Activated CD8-positive, alpha-beta memory T cell treated with anti-CD3 and anti-CD28 coated beads, Interleukin-2, amount 50 U/mL, for 24 hours (primary cell): Measurements from ENCODE around the gene GLOD5.
"Not testable (repeated sequence)": the region's sequence is repeated elsewhere in the genome, so short reads cannot be mapped to it uniquely, and the experiment has no call there.

Experiments used
- DNase-seq: peaks from one replicate; pipeline ENCODE4 v3.0.0-alpha.2; 2020; ENCODE audit errors: extremely low read depth

GLOD5 gene

GRCh38 chrX:48793935-48794334, 32.4 kb downstream of the GLOD5 start:
- DNase-seq, result no peak

DNA sequence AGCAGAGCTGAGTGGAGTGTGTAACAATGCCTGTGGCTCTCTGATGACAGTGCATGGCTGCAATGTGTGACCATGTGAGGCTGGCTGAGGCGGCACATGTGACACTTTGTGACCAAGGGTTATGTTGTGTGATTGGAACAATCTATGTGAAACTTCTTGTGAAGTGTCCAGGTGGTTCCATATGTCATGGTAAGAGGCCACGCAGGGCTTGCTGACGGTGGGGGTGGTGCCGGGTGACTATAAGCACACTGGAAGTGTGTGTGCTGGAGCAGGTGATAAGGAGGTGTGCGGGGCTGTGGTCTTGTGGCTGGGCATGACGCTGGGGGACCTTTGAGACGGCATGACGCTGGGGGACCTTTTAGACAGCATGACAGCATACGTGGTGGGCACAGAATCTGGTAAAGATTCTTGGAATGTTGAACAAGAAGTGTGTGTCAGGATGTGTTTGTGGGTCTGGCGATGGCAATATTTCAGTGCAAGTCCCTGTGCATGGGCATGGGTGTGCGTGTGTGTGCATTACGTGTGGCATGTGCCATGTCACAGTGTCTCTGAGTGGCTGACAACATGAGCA, 32.9 kb downstream of the GLOD5 start:
- no peak for DNase-seq

DNA sequence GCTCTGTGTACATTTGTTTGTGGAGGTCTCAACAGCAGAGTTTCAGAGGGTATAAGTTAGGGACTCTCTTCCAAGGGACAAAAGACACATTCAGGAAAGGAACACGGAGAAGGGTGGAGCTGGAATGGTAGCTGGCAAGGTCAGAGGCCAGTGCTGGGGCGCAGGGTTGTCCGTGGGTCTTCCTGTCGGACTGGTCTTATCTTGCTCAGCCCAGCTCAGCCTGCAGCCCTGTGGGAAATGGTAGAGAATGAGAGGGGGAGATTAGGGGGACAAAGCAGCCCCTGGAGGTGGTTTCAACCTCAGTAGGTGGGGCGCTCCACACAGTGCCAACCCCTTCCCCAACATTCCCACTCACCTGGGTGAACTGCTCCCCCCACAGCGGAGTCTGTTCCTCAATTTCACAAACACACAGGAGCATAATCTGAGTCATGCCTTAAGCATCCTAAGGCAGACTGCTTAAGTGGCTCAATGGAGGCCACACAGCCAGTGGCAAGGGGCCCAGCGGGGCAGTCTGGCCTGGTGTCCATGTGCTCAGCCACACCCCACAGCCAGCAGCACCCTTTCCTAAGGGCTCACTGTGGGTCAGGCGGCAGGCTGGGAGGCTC, 33.5 kb downstream of the GLOD5 start:
- no peak for DNase-seq

- no peak for DNase-seq
Observed at GRCh38 chrX:48798318-48798717, 36.8 kb downstream of the GLOD5 start.

DNA sequence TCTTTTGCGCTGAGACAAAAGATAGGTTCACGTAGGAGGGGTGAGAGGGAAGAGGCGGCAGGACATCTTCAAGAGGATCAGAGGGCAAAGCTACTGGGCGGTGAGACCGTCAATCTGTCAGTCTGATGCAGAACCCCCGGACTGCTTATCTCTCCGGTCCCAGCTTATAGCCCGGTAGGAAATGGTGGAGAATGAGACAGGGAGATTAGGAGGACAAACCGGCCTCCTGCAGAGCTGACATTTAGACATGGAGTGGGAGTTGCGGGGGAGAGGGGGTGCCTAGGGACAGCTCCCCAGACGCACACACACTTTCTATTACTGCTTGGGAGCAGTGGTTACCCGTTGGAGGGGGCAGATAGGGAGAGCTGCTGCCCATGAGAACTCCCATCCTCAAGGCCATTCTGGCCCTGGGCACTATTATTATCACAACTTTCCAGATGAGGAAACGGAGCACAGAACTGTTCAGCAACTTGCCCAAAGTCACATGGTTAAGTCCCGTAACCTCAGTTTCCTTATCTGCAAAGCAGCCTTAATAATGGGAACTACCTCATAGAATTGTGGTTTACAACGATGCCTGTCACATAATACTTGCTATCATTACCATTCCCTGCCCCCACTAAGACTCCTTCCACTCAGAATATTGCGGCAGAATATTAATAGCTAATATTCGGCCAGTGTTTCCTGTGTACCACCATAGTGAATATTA, 39.2 kb downstream of the GLOD5 start:
- no peak for DNase-seq

DNA sequence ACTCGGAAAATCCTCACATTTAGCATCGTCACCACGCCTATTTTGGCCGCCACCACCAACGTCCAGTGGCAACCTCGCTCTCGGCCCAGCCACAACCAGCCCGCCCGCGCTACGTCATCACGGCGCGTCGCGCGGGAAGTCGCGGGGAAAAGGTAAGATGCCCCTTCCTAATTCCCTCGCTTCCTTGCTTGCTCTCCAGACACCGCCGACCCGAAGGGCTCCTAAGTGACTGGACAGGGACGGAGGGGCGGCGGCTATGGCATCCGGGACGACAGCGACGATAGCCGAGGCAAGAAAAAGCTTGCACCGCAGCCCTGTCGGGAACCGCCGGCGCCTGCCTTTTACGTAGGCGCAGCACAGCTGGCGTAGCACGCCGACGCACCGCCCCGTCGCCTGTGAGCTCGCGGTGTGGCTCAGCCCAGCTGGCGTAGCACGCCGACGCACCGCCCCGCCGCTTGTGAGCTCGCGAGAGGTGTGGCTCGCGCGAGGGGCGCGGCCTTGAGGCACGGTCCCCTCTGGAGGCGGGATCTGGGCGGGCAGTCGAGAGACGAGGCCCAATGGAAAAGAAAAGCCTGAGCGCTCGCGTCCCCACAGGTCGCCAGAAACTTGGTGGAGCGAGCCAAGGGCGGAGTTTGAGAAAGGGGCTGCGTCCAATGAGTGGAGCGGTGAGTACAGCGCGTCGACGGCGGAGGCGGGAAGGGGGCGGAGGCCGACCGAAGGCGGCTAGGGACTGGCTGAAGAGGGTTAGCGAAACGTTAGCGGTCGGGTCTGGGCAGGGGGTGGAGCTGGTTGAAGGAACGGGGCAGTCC, 39.9 kb downstream of the GLOD5 start, which contains the start of gene HDAC6:
Gene HDAC6, plus strand, starts transcription at position 788 of the 809 bp plus-strand sequence. CDS start 626 bp downstream, outside the sequence.
- peak; percentile 77 for DNase-seq

- peak; percentile 36 for DNase-seq
Observed at GRCh38 chrX:48802089-48802904, 40.8 kb downstream of the GLOD5 start.

DNA sequence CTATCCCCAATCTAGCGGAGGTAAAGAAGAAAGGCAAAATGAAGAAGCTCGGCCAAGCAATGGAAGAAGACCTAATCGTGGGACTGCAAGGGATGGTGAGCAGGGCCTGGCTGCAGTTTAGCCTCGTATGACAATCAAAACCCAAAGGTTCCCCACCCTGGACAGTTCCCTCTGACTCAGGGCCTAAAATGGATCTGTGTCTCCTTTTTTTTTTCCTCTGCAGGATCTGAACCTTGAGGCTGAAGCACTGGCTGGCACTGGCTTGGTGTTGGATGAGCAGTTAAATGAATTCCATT, 41.3 kb downstream of the GLOD5 start:
- DNase-seq, result no peak

- no peak for DNase-seq
Observed at GRCh38 chrX:48806081-48806480, 44.5 kb downstream of the GLOD5 start.

- DNase-seq, result no peak
Observed at GRCh38 chrX:48813644-48814043, 52.1 kb downstream of the GLOD5 start.

DNA sequence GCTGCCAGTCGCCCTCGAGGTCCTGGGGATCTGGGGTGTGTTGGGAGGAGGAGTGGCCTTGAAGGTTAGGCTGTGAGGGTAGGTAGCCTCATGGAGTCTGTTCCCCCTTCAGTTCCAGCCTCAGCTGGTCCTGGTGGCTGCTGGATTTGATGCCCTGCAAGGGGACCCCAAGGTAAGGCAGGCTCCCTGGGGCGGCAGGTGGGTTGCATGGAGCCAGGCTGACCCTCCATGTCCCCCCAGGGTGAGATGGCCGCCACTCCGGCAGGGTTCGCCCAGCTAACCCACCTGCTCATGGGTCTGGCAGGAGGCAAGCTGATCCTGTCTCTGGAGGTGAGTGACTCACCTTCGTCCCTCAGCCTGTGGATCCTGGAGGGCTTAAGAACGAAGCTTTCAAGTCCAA, 53.2 kb downstream of the GLOD5 start:
- DNase-seq, result no peak

DNA sequence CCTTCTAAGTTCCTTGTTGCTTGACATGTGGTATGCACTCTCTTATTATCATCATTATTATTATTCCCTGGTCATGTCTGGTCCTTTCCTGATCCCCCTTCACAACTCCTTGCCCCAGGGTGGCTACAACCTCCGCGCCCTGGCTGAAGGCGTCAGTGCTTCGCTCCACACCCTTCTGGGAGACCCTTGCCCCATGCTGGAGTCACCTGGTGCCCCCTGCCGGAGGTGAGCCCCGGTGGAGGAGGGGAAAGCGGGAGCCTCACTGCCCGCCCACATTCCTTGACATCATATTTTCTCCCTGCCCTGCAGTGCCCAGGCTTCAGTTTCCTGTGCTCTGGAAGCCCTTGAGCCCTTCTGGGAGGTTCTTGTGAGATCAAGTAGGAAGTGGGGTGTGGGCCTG, 53.7 kb downstream of the GLOD5 start:
- no peak for DNase-seq

DNA sequence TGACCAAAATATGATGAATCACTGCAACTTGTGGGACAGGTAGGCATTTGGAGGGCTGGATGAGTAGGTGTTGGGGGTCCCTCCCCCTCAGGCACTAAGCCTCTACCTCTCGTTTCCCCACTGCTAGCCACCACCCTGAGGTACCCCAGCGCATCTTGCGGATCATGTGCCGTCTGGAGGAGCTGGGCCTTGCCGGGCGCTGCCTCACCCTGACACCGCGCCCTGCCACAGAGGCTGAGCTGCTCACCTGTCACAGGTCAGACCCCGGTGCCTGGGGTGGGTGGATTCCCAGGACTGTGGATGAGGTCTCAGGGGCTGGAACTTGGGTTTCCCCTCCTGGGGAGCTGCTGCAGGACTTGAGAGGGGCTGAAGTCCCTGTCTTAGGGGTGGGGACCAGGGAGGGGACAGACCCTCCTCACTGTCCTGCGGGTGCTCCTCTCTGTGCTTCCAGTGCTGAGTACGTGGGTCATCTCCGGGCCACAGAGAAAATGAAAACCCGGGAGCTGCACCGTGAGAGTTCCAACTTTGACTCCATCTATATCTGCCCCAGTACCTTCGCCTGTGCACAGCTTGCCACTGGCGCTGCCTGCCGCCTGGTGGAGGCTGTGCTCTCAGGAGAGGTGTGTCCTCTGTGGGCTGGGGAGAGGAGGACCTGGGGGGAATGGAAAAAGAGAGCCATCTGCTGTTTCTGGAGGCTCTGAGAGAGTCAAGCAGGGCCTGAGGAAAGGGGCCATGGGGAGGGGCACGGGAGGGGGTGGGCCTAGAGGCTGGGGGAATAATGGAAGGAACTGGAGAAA, 54.7 kb downstream of the GLOD5 start:
- DNase-seq, result no peak

DNA sequence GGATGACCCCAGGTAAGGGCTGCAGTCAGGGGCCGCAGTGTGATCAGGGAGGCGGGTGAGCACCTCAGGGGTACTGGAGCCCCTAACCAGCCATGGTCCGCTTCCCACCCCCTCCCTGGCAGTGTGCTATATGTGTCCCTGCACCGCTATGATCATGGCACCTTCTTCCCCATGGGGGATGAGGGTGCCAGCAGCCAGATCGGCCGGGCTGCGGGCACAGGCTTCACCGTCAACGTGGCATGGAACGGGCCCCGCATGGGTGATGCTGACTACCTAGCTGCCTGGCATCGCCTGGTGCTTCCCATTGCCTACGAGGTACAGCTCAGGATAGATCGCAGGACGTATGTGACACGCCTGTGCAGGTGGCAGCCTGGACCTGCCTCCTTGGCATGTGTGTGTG, 56.6 kb downstream of the GLOD5 start:
- no peak for DNase-seq

DNA sequence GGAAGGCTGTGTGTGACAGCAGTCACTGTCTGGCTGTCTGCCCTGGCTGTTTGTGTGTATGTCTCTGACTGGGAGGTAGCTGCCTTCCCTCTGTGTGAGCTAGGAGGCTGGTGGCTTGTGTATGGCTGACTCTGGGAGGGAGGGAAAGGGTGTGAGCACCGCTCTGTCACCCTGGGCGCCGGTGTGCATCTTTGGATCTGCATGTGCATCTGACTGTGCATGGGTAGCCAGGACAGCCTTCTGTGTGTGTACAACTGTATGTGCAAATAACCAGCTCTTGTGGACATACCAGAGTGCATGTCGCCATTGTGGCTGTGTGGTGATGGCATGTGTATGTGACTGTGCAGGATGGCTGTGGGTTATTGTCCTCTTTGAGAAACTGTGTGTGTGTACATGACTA, 57.3 kb downstream of the GLOD5 start:
- DNase-seq, result no peak

DNA sequence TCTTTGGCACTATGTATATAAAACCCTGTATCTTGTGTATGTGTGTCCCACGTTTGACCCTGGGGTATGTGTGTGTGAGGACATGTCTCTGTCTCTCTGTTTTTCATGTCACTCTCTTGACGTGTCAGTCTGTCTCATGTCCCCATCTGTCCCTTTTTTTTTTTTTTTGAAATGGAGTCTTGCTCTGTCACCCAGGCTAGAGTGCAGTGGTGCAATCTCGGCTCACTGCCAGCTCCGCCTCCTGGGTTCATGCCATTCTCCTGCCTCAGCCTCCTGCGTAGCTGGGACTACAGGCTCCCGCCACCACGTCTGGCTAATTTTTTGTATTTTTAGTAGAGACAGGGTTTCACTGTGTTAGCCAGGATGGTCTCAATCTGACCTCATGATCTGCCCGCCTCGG, 57.8 kb downstream of the GLOD5 start:
- not testable (repeated sequence) for DNase-seq

DNA sequence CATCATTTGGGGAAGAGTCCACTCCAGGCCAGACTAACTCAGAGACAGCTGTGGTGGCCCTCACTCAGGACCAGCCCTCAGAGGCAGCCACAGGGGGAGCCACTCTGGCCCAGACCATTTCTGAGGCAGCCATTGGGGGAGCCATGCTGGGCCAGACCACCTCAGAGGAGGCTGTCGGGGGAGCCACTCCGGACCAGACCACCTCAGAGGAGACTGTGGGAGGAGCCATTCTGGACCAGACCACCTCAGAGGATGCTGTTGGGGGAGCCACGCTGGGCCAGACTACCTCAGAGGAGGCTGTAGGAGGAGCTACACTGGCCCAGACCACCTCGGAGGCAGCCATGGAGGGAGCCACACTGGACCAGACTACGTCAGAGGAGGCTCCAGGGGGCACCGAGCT, 61.5 kb downstream of the GLOD5 start:
- no peak for DNase-seq
